HG02943 (cell line): ENCODE measurements around the gene MAP3K5.
"Not testable (repeated sequence)": the region's sequence is repeated elsewhere in the genome, so short reads cannot be mapped to it uniquely, and the experiment has no call there.

Source experiments
- ATAC-seq: cut with Tn5 transposase; IDR thresholded peaks from one replicate; pipeline ENCODE4 v1.9.1; 2021; ENCODE audit warnings: mild to moderate bottlenecking, low read depth, moderate library complexity; ENCODE audit not compliant: unreplicated experiment

Gene MAP3K5

DNA sequence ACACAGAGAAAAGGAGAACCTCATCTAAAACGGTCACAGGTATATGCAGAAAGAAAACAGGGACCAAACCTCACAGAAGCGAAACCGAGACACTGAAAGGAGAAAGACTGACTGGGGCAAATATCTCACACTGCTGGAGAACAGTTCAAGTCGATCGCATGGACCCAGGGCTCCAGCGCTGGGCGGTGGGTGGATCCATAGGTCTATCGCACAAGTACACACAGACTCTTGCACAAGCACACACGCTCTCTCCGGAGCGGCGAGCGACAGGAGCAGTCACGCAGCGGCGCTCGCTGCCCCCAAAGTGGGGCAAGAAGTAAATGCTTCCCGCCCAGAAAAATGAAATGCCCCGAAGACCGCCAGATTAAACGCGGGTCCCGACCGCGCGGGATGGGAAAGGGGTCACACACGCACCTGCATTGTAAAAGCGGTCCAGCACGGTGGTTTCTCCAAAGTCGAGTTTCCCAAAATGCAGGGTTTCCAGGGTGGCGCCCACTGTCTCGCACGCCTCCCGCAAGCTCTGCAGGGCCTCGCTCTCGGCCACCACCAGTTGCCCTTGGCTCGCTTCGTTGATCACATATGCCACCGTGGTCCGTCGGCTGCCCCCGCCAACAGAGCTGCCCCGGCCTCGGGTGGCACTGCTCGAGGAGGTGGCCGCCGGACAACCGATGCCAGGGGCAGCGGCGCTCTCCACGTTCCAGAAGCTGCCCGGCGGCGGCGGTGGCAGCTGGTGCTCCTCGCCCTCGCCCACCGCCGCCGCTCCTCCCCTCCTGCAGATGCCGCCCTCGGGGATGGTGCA, 782 bp downstream of the MAP3K5 start:
- ATAC-seq: peak; percentile 36

- ATAC-seq: no peak
These were observed 1.6 kb downstream of the MAP3K5 start for GRCh38 chr6:136790411-136791295.

GRCh38 chr6:136789440-136789839, 2.8 kb downstream of the MAP3K5 start:
- not testable (repeated sequence) for ATAC-seq

GRCh38 chr6:136788069-136788902, 4.0 kb downstream of the MAP3K5 start:
- ATAC-seq: no peak

DNA sequence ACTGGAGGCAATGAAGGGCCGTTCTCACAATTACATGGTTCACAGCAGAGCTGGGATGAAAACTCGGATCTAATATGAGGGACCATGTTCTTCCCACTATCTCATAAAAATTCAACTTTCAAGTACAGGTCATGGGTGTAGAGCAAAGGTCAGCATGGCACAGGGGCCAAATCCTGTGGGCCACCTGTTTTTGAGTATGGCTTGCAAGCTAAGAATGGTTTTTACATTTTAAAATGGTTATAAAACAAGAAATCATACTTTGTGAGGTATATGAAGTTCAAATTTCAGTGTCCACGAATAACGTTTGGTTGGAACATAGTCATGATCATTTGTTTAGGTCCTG, 4.6 kb downstream of the MAP3K5 start:
- ATAC-seq: no peak

DNA sequence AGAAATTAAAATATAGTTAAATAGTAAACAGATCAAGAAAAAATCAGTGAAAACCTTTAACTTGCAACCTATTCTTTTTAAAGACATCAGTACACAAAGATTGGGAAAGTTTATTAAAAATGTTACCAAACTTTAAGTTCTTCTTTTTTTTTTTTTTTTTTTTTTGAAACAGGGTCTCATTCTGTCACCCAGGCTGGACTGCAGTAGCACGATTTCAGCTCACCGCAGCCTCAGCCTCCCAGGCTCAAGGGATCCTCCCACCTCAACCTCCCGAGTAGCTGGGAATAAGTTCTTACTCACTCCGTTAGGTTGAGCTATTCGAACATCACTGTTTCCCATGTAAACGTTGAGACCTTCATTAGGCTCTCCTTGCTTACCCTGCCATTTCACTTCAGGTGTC, 5.6 kb downstream of the MAP3K5 start:
- no peak for ATAC-seq

GRCh38 chr6:136784910-136785746, 7.1 kb downstream of the MAP3K5 start:
- ATAC-seq: peak; percentile 48

DNA sequence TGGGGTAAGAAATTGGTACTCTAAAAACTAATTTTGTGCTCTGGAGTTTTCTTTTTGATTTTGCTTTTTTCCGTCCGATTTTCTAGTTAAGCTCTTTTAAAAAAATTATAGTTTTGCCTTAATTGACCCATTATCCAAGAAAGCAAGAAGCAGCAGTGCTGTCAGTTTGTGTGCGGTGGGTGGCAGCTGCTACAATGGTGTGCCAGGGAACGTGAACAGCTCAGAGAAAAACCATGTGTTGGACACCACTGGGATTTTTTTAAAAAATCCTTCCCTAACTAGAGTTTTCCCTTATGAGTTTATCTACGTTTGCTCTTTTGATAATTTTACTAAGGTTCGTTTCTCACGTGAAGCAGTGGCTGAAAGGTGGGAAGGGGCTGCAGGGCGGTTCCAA, 8.0 kb downstream of the MAP3K5 start:
- no peak for ATAC-seq

DNA sequence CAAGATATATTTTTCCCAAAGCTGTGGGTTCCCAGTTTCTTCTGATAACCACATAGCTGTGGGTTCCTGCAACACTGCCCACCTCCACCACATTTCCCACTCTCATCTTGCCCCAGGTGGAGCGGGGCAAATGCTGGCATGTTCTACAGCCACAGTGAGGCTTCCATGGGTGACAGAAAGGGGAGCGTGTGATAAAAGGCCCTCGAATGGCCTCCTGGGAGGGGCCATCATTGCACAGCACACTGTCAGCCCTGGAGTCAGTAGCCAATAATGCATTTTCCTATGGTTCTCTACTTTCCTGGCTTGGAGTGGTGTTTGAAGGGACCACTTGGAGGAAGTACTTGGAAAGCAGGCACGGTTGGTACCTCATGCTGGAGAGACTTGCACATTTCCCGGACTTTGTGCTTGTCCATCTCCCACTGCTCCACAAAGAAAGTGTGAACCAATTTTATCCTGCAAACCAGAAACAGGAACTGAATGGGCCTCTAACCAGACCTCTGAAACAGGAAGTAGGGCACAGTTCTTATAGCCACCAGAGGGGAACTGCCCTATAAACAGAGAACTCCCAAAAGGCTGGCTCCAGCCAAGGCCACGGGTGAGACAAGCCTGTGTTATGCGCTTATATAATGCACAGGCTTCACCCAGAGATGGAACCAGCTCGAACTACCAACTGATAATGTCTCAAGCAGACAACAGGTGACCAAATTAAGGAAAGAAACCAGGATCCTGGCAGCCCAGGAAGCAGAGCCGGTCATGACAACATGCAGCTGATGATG, 8.6 kb downstream of the MAP3K5 start:
- ATAC-seq: peak; percentile 61

DNA sequence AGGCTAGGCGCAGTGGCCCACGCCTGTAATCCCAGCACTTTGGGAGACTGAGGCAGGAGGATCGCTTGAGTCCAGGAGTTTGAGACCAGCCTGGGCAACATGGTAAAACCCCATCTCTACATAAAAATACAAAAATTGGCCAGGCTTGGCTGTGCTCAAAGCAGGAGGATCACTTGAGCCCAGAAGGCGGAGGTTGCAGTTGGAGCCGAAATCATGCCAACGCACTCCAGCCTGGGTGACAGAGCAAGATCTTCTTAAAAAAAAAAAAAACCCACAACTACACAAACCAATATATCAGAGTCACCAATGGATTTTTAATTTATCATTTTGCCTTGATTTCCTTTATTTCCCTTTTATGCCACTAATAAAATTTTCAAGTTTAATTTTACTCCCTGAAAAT, 9.3 kb downstream of the MAP3K5 start:
- no peak for ATAC-seq

DNA sequence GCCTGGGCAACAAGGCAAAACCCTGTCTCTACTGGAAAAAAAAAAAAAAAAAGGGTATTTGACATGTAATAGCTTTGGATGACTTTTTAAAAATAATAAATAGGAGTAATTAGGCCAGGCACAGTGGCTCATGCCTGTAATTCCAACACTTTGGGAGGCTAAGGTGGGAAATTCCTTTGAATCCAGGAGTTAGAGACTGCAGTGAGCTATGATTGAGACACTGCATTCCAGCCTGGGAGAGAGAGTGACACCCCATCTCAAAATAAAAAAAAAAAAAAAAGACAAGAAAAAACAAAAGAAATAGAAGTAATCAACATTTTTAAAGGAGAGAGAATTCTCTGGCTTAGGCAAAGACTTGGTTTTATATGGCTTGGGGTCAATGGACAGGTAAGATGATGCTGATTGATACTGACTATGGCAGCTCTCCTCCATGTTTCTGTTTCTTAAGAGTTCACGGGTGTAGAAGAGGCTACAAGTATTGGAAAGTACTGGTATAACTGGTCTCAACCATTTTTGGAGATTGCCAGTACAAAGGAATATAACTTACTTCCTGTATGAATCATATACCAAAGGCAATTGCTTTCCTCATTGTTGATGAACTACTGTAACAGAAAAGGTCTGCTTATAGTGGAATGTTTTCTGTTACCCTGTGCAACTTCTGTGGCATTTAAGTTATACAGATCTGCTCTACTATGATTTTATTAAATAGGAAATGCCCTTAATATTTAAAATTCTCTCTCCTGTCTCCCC, 10.1 kb downstream of the MAP3K5 start:
- ATAC-seq: no peak

DNA sequence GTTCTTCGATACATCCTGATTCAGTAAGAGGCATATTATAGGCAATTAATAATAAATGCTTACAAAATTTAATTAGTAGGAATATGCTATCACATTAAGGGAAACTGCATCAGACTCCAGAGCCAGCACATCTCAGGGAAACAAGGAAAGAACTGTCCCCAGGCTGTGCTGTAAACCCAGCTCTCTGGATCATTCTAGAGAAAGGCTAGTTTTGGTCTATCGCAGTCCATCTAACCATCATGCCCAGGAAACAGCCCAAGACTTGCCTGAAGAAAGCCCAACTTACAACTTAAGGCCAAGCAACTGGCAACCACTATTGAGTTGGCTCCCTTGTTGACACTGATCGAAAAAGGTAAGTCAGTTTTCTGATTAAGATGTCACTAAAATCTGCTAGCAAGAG, 11.3 kb downstream of the MAP3K5 start:
- ATAC-seq: no peak

- ATAC-seq: no peak
These were observed 12.6 kb downstream of the MAP3K5 start for GRCh38 chr6:136779682-136780081.

- no peak for ATAC-seq
These were observed 14.6 kb downstream of the MAP3K5 start for GRCh38 chr6:136777651-136778050.

DNA sequence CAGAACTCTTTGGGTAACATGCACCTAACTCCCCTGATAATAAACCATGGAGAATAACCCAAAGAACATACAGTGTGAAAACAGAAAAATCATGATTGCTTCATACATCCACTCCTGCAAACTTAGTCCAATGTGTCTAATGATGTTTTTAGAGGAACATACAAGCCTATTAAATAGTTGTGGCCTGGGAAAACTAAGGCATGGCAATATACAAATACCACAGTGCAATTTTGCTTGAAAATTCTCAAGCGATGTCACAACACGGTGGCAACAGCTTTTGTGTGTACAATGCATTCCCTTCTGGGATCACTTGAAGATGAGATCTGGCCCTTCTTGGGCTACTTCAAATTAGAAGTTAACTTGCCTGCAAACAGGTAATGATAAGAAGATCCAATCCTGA, 16.7 kb downstream of the MAP3K5 start:
- no peak for ATAC-seq

DNA sequence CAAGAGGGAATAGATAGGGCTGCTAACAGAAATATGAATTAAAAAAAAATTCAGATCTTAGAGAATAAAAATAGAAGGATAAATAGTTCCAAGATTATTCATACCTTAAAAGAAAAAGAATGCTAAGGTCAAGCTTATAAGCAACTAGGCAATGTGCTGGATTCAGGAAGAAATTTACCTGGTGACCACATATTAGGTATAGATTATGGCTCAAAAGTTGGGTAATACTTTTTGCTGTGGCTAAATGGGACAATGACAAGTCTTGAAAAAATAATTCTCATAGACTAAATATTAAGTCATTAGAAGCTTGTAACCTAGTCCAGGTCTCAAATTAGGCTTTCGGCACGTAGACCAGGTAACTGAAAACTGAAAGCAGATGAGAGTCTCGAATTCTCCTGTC, 17.2 kb downstream of the MAP3K5 start:
- no peak for ATAC-seq

- ATAC-seq: no peak
These were observed 17.8 kb downstream of the MAP3K5 start for GRCh38 chr6:136774228-136775041.

DNA sequence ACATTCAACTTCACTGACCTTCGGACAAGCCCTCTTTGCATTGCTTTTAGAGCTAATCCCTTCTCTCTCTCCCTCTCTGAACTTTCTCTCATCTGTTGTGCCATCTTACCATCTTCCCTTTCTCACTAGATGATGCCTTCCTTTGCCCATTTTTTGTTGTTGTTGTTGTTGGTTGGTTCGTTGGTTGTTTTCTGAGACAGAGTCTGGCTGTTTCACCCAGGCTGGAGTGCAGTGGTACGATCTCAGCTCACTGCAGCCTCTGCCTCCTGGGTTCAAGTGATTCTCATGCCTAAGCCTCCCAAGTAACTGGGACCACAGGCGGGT, 18.8 kb downstream of the MAP3K5 start:
- ATAC-seq: no peak
